GM12872 (cell line): ENCODE measurements around the gene ESF1.

ENCODE experiments used
- TF ChIP-seq, protein P1 (sequence below): IDR thresholded peaks from 3 replicates; pipeline ENCODE4 v1.5.1; 2011; ENCODE audit warnings: low read depth, mild to moderate bottlenecking, low read length, moderate library complexity; ENCODE audit not compliant: insufficient read depth

Gene ESF1

DNA sequence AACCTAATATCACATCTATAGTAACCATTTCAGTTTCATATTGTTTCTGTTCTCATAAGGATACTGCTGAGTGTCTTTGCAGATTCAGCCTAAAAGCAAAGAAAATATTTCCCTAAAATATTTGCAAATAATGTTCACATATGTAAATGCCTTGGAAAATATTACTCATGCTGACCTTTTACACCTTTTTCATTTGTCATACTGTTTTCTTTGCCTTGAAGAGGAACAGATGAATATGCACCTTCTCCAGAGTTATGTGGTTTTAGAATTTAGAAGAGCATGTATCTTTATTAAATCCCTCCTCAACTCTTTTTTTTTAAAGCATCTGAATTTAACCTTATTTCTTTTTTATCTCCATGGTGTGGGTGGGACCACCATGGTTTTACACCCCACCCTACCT, 32.6 kb upstream of the ESF1 start:
- TF ChIP-seq, protein P1, sequence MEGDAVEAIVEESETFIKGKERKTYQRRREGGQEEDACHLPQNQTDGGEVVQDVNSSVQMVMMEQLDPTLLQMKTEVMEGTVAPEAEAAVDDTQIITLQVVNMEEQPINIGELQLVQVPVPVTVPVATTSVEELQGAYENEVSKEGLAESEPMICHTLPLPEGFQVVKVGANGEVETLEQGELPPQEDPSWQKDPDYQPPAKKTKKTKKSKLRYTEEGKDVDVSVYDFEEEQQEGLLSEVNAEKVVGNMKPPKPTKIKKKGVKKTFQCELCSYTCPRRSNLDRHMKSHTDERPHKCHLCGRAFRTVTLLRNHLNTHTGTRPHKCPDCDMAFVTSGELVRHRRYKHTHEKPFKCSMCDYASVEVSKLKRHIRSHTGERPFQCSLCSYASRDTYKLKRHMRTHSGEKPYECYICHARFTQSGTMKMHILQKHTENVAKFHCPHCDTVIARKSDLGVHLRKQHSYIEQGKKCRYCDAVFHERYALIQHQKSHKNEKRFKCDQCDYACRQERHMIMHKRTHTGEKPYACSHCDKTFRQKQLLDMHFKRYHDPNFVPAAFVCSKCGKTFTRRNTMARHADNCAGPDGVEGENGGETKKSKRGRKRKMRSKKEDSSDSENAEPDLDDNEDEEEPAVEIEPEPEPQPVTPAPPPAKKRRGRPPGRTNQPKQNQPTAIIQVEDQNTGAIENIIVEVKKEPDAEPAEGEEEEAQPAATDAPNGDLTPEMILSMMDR, result no peak

DNA sequence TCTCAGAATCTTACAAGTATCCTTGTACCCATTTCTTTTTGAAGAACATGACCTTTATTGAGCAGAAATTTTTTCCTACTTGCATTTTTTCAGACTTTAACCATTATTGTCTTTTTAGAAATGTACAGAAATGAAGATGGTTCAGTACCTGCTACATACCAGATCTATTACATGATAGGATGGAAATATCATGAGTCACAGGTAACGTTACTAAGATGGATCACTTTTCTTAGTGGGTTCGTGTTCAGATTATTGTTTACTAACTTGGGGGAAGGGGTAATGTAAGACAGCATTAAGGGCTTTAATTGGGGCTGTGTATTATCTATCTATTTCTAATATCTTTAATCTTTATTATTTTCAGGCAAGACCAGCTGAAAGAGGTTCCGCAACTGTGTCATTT, 32.0 kb upstream of the ESF1 start:
- TF ChIP-seq, protein P1, result no peak

DNA sequence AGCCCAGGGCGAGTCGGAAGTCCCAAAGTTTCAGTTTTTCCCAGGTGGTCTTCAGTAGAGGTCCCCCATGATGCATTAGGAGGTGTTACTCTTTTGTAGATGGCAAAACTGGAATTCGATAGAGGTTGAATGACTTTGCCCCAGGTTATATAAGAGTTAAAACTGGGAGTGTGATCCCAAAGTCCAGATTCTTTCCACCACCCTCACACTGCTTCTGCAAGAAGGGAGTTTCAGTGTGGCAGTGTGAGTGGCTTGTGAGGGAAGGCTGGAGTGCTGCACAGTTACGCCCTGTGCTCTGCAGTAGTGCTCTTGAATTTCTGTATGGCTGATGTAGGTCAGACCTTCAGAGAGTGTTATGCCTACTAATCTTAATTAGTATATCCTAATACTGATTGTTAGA, 30.0 kb upstream of the ESF1 start:
- TF ChIP-seq, protein P1, result no peak

DNA sequence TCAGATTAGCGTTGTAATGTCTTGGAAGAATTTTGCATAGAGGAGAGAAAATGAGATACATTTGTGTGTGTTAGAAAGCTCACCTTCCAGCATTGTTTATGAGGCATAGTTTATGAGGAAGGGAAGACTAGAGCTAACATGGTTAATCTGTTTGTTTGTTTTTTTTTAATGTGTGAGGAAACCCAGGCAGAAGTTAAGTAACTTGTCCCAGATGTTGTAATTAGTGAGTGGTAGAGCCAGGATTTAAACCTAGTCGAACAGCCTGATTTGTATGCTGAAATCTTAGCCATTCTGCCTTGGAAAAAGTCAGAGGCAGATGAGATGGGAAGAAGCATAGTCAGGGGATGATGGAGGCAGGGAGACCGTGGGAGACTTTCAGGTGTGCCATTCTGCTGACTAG, 29.2 kb upstream of the ESF1 start:
- TF ChIP-seq, protein P1, result no peak

DNA sequence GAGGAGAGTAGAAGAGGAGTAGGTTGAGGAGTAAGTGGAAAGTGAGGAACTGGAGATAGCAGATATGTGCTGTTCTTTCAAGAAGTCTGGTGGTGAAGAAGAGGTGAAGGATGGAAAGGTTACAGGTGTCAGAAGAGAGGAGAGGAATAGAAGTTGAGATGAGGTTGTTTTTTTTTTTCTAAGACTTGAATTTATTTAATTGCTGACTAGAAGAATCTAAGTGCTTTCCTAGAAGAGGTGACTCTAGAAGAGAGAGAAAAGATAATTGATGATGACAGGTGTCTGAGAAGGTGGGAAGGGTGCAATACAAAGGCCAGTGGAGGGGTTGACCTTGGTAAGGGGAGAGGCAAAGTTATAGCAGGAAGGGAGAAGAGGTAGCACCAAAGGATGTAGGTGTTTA, 25.7 kb upstream of the ESF1 start:
- TF ChIP-seq, protein P1, result no peak

DNA sequence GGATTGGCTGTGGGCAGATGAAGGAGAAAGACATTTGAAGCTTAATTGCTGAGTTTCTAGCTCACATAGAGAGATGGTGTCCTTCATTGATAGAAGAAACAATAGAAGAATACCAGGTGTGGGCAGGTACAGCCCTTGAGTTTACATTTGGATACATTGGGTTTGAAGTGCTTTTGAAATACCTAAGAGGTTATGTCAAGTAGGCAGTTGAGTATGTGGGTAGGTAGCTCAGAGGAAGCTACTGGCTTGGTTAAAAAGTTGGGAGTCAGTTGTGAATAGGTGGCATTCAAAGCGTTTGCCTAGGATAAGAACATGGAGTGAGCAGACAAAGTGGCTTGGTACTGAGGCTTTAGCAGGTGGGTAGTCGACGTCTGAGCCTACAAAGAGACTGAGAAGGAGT, 25.1 kb upstream of the ESF1 start:
- TF ChIP-seq, protein P1, result no peak

DNA sequence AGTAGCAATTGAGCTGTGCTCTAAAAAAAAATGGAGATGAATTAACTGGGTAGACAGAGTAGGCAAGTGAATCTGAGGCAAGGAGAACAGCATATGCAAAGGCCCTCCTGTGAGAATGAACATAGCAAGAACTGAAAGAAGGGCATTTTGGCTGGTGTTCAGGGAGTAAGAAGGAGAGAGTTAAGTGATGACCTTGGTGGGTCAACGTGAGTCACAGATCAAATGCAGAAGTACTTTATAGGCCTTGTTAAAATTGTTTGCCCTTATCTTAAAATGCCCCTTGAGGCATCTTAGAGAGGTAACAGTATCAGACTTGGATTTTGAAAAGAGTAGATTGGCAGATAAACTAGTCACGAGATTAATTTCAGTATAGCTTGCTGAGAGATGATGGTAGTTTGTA, 24.7 kb upstream of the ESF1 start:
- TF ChIP-seq, protein P1, result no peak

DNA sequence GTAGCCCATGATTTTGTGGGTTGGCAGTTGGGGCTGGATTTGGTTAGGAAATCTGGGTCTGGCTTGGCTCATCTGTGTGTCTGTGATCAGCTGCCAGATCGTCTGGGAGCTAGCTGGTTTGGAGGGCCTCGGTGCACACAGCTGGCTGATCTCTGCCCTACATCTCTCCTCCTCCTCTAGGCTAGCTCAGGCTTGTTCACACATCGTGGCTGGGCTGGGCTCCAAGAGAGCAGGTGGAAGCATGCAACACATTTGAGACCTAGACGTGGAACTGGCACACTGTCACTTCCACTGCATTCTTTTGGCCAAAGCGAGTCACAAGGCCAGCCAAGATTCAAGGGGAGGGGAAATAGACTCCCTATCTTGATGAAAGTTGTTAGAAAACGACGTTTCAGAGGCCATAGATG, 16.0 kb upstream of the ESF1 start:
- TF ChIP-seq, protein P1, result no peak
